Loucy (cell line): ENCODE measurements around the gene PDE4A.

ENCODE experiments used
- CTCF ChIP-seq: fragments of 200-600 bp; sonication (generic); conservative IDR thresholded peaks from 2 replicates; pipeline ENCODE4 v1.5.1; 2014; ENCODE audit warnings: mild to moderate bottlenecking, antibody characterized with exemption, low read length
- EZH2phosphoT487 ChIP-seq: fragments of 200-600 bp; IDR thresholded peaks from 2 replicates; pipeline ENCODE4 v1.6.1; 2018; ENCODE audit warnings: antibody characterized with exemption, mild to moderate bottlenecking, moderate library complexity, borderline replicate concordance

DNA sequence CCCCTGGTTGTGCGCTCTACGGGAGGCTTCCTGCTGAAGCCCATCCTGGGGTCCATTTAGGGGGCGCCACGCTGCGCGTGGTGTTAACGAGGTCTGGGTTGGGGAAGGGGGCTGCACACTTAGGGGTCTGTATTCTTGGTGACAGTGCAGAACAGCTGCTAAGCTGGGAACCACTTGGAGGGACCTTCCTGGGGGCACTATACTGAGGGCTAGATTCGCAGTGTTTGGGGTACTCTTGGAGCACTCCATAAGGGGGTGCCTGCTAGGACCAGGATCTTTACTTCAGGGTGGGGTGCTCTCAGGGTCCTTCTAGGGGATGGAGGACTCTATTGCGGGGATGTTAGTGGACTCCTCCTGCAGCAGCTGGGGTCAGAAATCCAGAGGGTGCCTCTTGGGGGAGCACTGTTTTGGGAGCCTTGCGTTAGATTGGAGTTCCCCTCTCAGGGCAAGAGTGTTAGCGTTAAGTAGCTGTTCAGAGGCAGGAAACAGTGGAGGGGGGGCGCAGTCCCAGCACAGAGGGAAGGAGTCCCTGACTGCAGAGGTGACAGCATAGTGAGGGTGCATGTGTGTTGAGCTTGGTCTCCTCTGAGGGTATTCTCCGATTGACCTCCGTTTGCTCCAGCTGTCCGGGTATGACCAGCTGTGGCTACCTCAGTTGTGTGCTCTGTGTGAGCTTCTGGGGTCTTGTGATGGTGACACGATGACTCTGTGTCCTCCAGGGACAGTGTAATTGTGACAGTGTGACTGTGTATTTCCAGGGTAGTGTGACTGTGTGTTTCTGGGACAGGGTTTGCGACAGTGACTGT is 1.1 kb downstream of the PDE4A start:
- no peak for TF ChIP-seq CTCF
- no peak for TF ChIP-seq EZH2phosphoT487
